Fibroblast of lung (primary cell): ENCODE data around the gene AKAP10. TPM values are rescaled to one million over a fixed set of nuclear protein-coding genes. Genes with fewer than 3 reads are reported as not detected.

Experiments
- DNase-seq, 2 donors: peaks; one replicate each; pipeline versions ENCODE4 v3.0.0 to v3.0.0-alpha.2; 2010; ENCODE audit warnings: low read depth in 2 of 2
- H2AFZ ChIP-seq: 2 replicates; pipeline ENCODE4 v1.5.1; 2012; ENCODE audit warnings: low read length, control low read depth, inconsistent platforms
- H3K27ac ChIP-seq: 2 replicates; pipeline ENCODE4 v1.5.1; 2011; ENCODE audit warnings: low read length, control low read depth; ENCODE audit not compliant: insufficient read depth
- H3K27me3 ChIP-seq: 2 replicates; pipeline ENCODE4 v1.5.1; 2011; ENCODE audit warnings: mild to moderate bottlenecking, low read length; ENCODE audit not compliant: control insufficient read depth, insufficient read depth
- H3K36me3 ChIP-seq: 2 replicates; pipeline ENCODE4 v1.5.1; 2011; ENCODE audit warnings: low read length; ENCODE audit not compliant: control insufficient read depth, insufficient read depth
- H3K4me1 ChIP-seq: 2 replicates; pipeline ENCODE4 v1.5.1; 2011; ENCODE audit warnings: low read length; ENCODE audit not compliant: control insufficient read depth, insufficient read depth; ENCODE audit errors: extremely low read depth
- H3K4me2 ChIP-seq: 2 replicates; pipeline ENCODE4 v1.5.1; 2011; ENCODE audit warnings: low read length, control low read depth; ENCODE audit not compliant: insufficient read depth; ENCODE audit errors: extremely low read depth
- H3K4me3 ChIP-seq, 4 experiments: fragments of 200-600 bp in 1 of 4; sonication (generic) in 1 of 4; replicated peaks in 1 of 4; 2 replicates each; pipeline ENCODE4 v1.5.1; 2011 to 2016; ENCODE audit warnings: low read length in 4 of 4, low read depth in 3 of 4, mild to moderate bottlenecking in 3 of 4, control low read depth in 2 of 4, inconsistent platforms in 1 of 4, mixed read lengths in 1 of 4; ENCODE audit not compliant: insufficient read depth in 1 of 4; ENCODE audit errors: control extremely low read depth in 1 of 4
- H3K79me2 ChIP-seq: 2 replicates; pipeline ENCODE4 v1.5.1; 2012; ENCODE audit warnings: mild to moderate bottlenecking, low read length, inconsistent platforms; ENCODE audit not compliant: control insufficient read depth, insufficient read depth
- H3K9ac ChIP-seq: 2 replicates; pipeline ENCODE4 v1.5.1; 2011; ENCODE audit warnings: mild to moderate bottlenecking, low read length, control low read depth; ENCODE audit not compliant: insufficient read depth
- H3K9me3 ChIP-seq: 2 replicates; pipeline ENCODE4 v1.5.1; 2012; ENCODE audit warnings: low read depth, low read length; ENCODE audit not compliant: control insufficient read depth, insufficient read depth
- H4K20me1 ChIP-seq: 2 replicates; pipeline ENCODE4 v1.5.1; 2011; ENCODE audit warnings: low read length; ENCODE audit not compliant: control insufficient read depth, insufficient read depth; ENCODE audit errors: extremely low read depth
- EZH2 ChIP-seq: IDR thresholded peaks from 2 replicates; pipeline ENCODE4 v1.5.1; 2012; ENCODE audit warnings: low read length, control low read depth, mild to moderate bottlenecking; ENCODE audit errors: missing control alignments
- polyA plus RNA-seq, 2 donors: library from polyadenylated mRNA; depleted of rRNA in 1 of 2; stranded (reverse) in 1 of 2; unstranded in 1 of 2; fragments of >200 nt; gene quantifications; 2 replicates each; pipeline ENCODE4 v1.2.1, GENCODE V29; 2011 to 2012; ENCODE audit warnings: missing spikeins in 1 of 2
- total RNA-seq: library from RNA; depleted of rRNA; stranded (reverse); fragments of >200 nt; gene quantifications from 2 replicates; pipeline ENCODE4 v1.2.1, GENCODE V29; 2014
- TF ChIP-seq, protein P1 (sequence below), 2 donors: IDR thresholded peaks in 1 of 2; conservative IDR thresholded peaks in 1 of 2; 1 replicate in 1 of 2; 2 replicates in 1 of 2; pipeline ENCODE4 v1.5.1; 2011 to 2012; ENCODE audit warnings: low read length in 2 of 2, control low read depth in 1 of 2, inconsistent platforms in 1 of 2, low read depth in 1 of 2, mild to moderate bottlenecking in 1 of 2

AKAP10 gene
- total and polyA plus RNA-seq, 2 donors (not counting 1 experiment from before 2014, with no cell fraction given) = 19.0 to 29.2 TPM

DNA sequence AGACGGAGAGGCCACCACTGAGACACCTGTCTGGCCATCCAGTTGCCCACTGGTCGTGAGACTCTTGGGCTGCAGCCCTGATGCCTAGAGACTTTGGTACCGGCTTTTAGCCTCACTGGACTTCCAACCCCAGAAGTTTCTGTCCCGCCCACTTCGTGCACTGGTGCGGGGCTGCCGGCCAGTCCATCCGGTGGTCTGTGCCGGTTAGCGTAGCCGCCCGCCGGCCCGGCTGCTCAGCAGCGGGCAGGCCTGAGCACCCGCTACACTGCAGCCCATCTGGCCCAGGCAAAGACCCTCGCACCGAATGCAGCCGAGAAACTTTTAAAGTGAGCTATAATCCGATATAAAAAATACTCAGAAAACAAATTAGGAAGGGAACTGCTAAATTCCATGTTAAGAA lies 30.7 kb downstream of the AKAP10 start:
- H3K4me2 ChIP-seq = no peak overlapping the region
- peaks cover 2% of the 10 kb centered on the region for H3K4me1 ChIP-seq
- peaks cover 17% of the 10 kb centered on the region for H3K79me2 ChIP-seq
- H3K9ac ChIP-seq = no peak overlapping the region
- no peak for DNase-seq
- H3K4me3 ChIP-seq = no peak overlapping the region
- TF ChIP-seq EZH2 = no peak
- TF ChIP-seq, protein P1, sequence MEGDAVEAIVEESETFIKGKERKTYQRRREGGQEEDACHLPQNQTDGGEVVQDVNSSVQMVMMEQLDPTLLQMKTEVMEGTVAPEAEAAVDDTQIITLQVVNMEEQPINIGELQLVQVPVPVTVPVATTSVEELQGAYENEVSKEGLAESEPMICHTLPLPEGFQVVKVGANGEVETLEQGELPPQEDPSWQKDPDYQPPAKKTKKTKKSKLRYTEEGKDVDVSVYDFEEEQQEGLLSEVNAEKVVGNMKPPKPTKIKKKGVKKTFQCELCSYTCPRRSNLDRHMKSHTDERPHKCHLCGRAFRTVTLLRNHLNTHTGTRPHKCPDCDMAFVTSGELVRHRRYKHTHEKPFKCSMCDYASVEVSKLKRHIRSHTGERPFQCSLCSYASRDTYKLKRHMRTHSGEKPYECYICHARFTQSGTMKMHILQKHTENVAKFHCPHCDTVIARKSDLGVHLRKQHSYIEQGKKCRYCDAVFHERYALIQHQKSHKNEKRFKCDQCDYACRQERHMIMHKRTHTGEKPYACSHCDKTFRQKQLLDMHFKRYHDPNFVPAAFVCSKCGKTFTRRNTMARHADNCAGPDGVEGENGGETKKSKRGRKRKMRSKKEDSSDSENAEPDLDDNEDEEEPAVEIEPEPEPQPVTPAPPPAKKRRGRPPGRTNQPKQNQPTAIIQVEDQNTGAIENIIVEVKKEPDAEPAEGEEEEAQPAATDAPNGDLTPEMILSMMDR (conservative IDR thresholded peaks at IDR 0.05 in 1 of 2, IDR thresholded peaks at IDR 0.05 in 1 of 2; ENCODE audit: low read depth in 1 of 2, low read length in 2 of 2) = no peak
- no peak overlapping the region for H2AFZ ChIP-seq
- no peaks in the 10 kb centered on the region for H3K9me3 ChIP-seq
- H3K36me3 ChIP-seq = peaks cover 7% of the 10 kb centered on the region
- H3K27me3 ChIP-seq = no peaks in the 10 kb centered on the region
- H4K20me1 ChIP-seq = no peaks in the 10 kb centered on the region
- no peak overlapping the region for H3K27ac ChIP-seq

GRCh38 chr17:19945009-19945626 lies 32.5 kb downstream of the AKAP10 start:
- H3K4me2 ChIP-seq = no peak overlapping the region
- H3K79me2 ChIP-seq = peaks cover 17% of the 10 kb centered on the region
- no peak overlapping the region for H3K27ac ChIP-seq
- H4K20me1 ChIP-seq = no peaks in the 10 kb centered on the region
- DNase-seq = no peak
- H3K4me1 ChIP-seq = peaks cover 5% of the 10 kb centered on the region
- no peak overlapping the region for H3K9ac ChIP-seq
- H3K9me3 ChIP-seq = no peaks in the 10 kb centered on the region
- H3K36me3 ChIP-seq = peaks cover 7% of the 10 kb centered on the region
- no peak overlapping the region for H2AFZ ChIP-seq
- TF ChIP-seq EZH2 = no peak
- TF ChIP-seq, protein P1 (conservative IDR thresholded peaks at IDR 0.05 in 1 of 2, IDR thresholded peaks at IDR 0.05 in 1 of 2; ENCODE audit: low read depth in 1 of 2, low read length in 2 of 2) = no peak
- H3K4me3 ChIP-seq = no peak overlapping the region
- no peaks in the 10 kb centered on the region for H3K27me3 ChIP-seq

DNA sequence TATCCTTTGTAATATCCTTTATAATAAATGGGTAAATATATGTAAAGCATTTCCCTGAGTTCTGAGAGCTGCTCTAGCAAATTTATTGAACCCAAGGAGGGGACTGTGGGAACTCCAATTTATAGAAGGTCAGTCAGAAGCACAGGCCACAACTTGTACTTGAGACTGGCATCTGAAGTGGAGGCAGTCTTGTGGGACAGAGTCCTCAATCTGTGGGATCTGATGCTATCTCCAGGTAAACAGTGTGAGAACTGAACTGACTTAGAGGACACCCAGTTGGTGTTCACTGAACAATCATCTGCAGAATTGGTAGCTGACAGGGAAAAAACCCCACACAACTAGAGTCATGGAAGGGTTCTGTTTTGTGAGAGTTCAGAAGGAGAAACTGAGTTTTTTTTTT lies 34.0 kb downstream of the AKAP10 start:
- no peak for TF ChIP-seq EZH2
- TF ChIP-seq, protein P1 (conservative IDR thresholded peaks at IDR 0.05 in 1 of 2, IDR thresholded peaks at IDR 0.05 in 1 of 2; ENCODE audit: low read depth in 1 of 2, low read length in 2 of 2) = no peak
- no peaks in the 10 kb centered on the region for H3K27me3 ChIP-seq
- H3K4me1 ChIP-seq = peaks cover 3% of the 10 kb centered on the region
- DNase-seq = no peak
- no peak overlapping the region for H3K27ac ChIP-seq
- no peaks in the 10 kb centered on the region for H3K9me3 ChIP-seq
- H3K36me3 ChIP-seq = peaks cover 9% of the 10 kb centered on the region
- H3K9ac ChIP-seq = no peak overlapping the region
- no peak overlapping the region for H2AFZ ChIP-seq
- no peak overlapping the region for H3K4me2 ChIP-seq
- H3K4me3 ChIP-seq = no peak overlapping the region
- H4K20me1 ChIP-seq = no peaks in the 10 kb centered on the region
- peaks cover 14% of the 10 kb centered on the region for H3K79me2 ChIP-seq
